ENCODE measurements around the gene NRIP1. TPM values are rescaled to one million over a fixed set of nuclear protein-coding genes. Genes with fewer than 3 reads are reported as not detected.

NRIP1 gene
- total RNA-seq, 2 experiments from 2014 or later = 12.4 to 12.8 TPM

GRCh38 chr21:15029077-15029476 is 35.7 kb downstream of the NRIP1 start:
- DNase-seq (no peak), ATAC-seq (no peak)
- Mint-ChIP-seq H3K27me3 (no peaks in the 10 kb centered on the region), H3K9me3 (no peaks in the 10 kb centered on the region), H3K36me3 (ENCODE audit: low read depth) (peaks cover 10% of the 10 kb centered on the region), H3K4me3 (no peak overlapping the region), H3K4me1 (ENCODE audit: low read depth) (peaks cover 37% of the 10 kb centered on the region), H3K27ac (no peak overlapping the region)
- intact Hi-C loops (cut with micrococcal nuclease) = no loop called here
- TF ChIP-seq, protein P1, sequence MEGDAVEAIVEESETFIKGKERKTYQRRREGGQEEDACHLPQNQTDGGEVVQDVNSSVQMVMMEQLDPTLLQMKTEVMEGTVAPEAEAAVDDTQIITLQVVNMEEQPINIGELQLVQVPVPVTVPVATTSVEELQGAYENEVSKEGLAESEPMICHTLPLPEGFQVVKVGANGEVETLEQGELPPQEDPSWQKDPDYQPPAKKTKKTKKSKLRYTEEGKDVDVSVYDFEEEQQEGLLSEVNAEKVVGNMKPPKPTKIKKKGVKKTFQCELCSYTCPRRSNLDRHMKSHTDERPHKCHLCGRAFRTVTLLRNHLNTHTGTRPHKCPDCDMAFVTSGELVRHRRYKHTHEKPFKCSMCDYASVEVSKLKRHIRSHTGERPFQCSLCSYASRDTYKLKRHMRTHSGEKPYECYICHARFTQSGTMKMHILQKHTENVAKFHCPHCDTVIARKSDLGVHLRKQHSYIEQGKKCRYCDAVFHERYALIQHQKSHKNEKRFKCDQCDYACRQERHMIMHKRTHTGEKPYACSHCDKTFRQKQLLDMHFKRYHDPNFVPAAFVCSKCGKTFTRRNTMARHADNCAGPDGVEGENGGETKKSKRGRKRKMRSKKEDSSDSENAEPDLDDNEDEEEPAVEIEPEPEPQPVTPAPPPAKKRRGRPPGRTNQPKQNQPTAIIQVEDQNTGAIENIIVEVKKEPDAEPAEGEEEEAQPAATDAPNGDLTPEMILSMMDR (IDR thresholded peaks at IDR 0.05) = no peak
- ChIA-PET POLR2A (no interaction called here), CTCF (no interaction called here)

DNA sequence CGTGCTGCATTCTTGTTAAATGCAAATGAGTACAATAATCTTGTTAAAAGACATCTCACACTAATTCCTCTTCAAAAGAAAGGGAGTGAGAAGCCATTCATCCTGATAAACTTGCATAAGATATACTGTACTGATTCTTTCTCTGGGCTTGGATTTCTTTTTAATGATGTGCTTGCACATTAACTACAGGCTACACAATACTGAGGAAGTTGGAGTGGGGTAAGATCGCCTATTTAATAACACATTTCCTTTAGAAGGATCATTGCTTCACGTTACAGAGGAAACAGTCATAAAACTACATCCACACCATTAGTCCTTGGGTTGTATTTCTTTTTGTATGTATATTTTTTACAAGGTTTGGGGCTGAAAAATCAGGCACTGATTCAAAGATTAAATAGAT is 36.6 kb downstream of the NRIP1 start:
- H3K4me1 Mint-ChIP-seq (ENCODE audit: low read depth) = peaks cover 32% of the 10 kb centered on the region
- ChIA-PET POLR2A (no interaction called here), CTCF (no interaction called here)
- peaks cover 8% of the 10 kb centered on the region for H3K36me3 Mint-ChIP-seq (ENCODE audit: low read depth)
- H3K27ac Mint-ChIP-seq = no peak overlapping the region
- TF ChIP-seq, protein P1 (IDR thresholded peaks at IDR 0.05) = no peak
- DNase-seq (no peak), ATAC-seq (no peak)
- no peaks in the 10 kb centered on the region for H3K9me3 Mint-ChIP-seq
- H3K27me3 Mint-ChIP-seq = no peaks in the 10 kb centered on the region
- H3K4me3 Mint-ChIP-seq = no peak overlapping the region
- intact Hi-C loops (cut with micrococcal nuclease) = no loop called here

DNA sequence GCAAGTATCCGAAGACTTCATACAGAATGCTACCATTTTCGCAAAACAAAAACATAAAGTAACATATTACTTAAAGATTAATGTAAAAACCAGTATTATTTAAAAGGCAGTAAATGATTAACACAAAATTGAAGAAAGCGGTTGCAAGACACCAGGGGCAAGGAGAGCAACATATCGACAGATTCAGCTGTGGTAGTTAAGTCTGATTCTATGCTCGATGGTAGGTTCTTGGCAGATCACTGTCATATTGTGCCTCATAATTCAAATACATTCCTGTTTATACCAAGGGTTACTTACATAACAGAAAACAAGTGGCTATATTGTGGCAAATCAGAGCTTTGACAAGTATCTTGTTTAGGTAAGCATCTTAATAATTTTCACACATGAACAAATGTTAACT is 37.7 kb downstream of the NRIP1 start:
- Mint-ChIP-seq H3K27ac (no peak overlapping the region), H3K4me1 (ENCODE audit: low read depth) (peaks cover 28% of the 10 kb centered on the region), H3K36me3 (ENCODE audit: low read depth) (peaks cover 12% of the 10 kb centered on the region), H3K27me3 (no peaks in the 10 kb centered on the region), H3K4me3 (no peak overlapping the region), H3K9me3 (peaks cover 3% of the 10 kb centered on the region)
- CTCF ChIA-PET = no interaction called here
- intact Hi-C loops (cut with micrococcal nuclease) = no loop called here
- TF ChIP-seq, protein P1 (IDR thresholded peaks at IDR 0.05) = no peak
- POLR2A ChIA-PET = interaction anchor here (1.0 kb wide), 1 partner anchor 21 kb away, joined by 3 read pairs; no protein-coding TSS in a partner anchor
- ATAC-seq (no peak), DNase-seq (no peak)

GRCh38 chr21:15026370-15026769 is 38.4 kb downstream of the NRIP1 start:
- Mint-ChIP-seq H3K36me3 (ENCODE audit: low read depth) (peaks cover 16% of the 10 kb centered on the region), H3K4me1 (ENCODE audit: low read depth) (peaks cover 24% of the 10 kb centered on the region), H3K9me3 (peaks cover 8% of the 10 kb centered on the region), H3K4me3 (no peak overlapping the region), H3K27me3 (no peaks in the 10 kb centered on the region), H3K27ac (no peak overlapping the region)
- intact Hi-C loops (cut with micrococcal nuclease) = no loop called here
- TF ChIP-seq, protein P1 (IDR thresholded peaks at IDR 0.05) = no peak
- POLR2A ChIA-PET = interaction anchor here (0.7 to 1.0 kb wide), 2 partner anchors 21 to 416 kb away, joined by 3 read pairs; no protein-coding TSS in a partner anchor
- no peak for DNase-seq
- no peak for ATAC-seq
- CTCF ChIA-PET = no interaction called here

DNA sequence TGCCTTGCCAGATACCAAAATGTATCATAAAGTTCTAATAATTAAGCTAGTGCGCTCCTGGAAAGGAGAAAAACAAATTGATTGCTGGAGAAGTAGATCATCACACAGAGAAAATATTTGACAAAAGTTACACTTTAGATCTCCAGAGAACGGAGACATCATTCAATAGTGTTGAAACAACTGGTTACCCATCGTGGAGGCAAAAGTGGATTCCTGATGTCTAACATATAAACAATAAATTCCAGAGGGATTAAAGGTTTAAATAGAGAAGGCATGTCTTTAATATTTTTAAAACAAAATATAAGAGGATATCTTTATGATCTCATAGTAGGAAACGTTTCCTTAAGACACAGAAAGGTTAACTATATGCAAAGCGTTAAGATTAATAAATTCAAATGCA is 41.0 kb downstream of the NRIP1 start:
- DNase-seq (no peak), ATAC-seq (no peak)
- H3K9me3 Mint-ChIP-seq = peaks cover 8% of the 10 kb centered on the region
- H3K36me3 Mint-ChIP-seq (ENCODE audit: low read depth) = peaks cover 9% of the 10 kb centered on the region
- TF ChIP-seq, protein P1 (IDR thresholded peaks at IDR 0.05) = no peak
- H3K4me1 Mint-ChIP-seq (ENCODE audit: low read depth) = peaks cover 28% of the 10 kb centered on the region
- ChIA-PET CTCF (no interaction called here), POLR2A (no interaction called here)
- no peak overlapping the region for H3K4me3 Mint-ChIP-seq
- intact Hi-C loops (cut with micrococcal nuclease) = no loop called here
- no peak overlapping the region for H3K27ac Mint-ChIP-seq
- H3K27me3 Mint-ChIP-seq = no peaks in the 10 kb centered on the region

Measured in activated CD8-positive, alpha-beta T cell treated with anti-CD3 and anti-CD28 coated beads for 36 hours (primary cell).